Posterior cingulate gyrus (tissue), 11 donors: Measurements from ENCODE around the gene LMAN2.
"Not testable (repeated sequence)": the region's sequence is repeated elsewhere in the genome, so short reads cannot be mapped to it uniquely, and the experiment has no call there.

Source experiments
- DNase-seq, 10 donors: peaks; one replicate each; pipeline versions ENCODE4 v3.0.0 to v3.0.0-alpha.2; 2020 to 2021; ENCODE audit warnings: mixed read lengths in 3 of 10
- intact Hi-C: fragments of 100-400 bp; cut with DNase I; formaldehyde crosslinking; loops from one replicate; pipeline ENCODE4 v1.15.1; 2023

Gene LMAN2

DNA sequence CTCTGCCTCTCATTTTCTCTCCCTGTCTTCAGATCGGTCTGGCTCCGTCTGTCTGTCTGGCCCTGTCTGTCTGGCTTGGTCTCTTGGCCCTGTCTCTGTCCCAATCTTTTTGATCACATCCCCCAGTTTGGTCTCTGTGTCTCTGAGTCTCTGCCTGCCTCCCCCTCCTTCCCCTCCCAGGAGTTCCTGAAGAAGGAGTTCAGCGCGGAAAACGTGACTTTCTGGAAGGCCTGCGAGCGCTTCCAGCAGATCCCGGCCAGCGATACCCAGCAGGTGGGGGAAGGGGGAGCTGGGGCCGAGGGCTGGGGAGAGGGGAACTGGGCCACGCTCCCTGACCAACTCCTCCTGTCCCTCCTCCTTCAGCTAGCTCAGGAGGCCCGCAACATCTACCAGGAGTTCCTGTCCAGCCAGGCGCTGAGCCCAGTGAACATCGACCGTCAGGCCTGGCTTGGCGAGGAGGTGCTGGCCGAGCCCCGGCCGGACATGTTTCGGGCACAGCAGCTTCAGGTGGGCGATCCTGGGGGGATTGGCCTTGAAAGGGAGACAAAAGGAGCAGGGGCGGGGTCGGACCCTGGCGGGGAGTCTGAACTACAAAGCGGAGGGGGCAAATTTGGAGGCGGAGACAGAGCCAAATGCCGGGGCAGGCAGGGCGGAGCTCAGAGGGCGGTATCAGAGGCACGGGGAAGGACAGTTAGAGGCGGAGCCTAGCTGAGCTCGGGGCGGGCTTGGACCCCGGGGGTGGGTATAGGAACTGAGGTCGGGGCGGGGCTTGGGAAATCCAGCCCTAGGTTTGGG lies 15.3 kb upstream of the LMAN2 start:
- peak in 2 of 10 donors; percentile 54 to 86 for DNase-seq
- intact Hi-C loops: no loop called here

GRCh38 chr5:177365845-177366527 lies 14.5 kb upstream of the LMAN2 start:
- DNase-seq: peak in 2 of 10 donors; percentile 30 to 36

DNA sequence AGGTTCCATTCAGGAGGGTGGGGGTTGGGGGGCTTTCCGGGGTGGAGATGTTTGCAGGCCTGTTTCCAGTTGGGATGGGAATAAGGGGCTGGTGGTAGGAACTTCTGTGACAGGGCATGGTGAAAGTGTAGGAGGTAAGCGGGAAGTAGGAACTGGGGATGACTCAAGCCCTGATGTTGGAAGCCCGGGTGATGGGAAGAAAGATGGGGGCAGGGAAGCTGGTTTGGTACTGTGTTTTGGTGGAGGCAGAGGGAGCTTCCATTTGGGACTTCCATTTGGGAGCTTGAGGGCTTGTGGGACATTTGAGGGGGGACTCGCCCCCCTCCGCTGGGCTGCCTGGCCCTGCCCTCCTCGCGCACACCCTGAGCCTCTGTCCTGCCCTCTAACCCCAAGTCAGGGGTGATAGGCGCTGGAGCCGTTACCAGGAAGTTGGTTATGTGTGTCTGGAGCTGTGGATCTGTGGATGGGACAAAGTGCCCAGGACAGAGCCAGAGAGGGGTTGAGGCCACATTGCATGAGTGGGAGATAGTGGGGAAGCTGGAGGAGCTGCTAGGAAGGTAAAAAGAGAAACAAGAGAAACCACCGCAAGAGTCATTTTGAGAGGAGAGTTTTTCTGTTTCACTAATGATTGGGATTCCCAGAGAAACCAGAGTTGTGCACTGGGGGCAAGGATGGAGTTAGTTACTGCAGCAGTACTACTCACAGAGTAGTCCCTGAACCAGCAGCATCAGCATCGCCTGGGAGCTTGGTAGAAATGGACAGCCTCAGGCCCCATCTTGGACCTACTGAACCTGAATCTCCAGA lies 12.9 kb upstream of the LMAN2 start:
- no peak for DNase-seq
- intact Hi-C loops: no loop called here

More at GRCh38 chr5:177365845-177366527, 14.5 kb upstream of the LMAN2 start:
- intact Hi-C loops: no loop called here

DNA sequence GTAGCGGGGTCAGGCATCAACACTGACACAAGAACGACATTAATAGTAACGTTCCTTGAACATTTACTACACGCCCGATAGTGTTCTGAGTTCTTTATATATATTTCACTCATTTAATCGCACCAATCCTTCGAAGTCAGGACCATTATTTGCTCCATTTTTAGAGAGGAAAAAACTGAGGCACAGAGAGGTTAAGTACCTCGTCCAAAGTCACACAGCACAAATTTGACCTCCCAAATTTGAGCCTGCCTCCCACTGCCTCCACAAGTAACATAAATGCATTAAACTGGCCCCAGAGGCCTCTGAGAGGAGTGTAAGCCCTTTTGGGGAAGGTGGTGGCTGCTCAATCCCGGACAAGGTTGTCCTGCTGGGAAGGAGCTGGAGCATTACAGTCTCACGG lies 12.1 kb upstream of the LMAN2 start:
- intact Hi-C loops: no loop called here

DNA sequence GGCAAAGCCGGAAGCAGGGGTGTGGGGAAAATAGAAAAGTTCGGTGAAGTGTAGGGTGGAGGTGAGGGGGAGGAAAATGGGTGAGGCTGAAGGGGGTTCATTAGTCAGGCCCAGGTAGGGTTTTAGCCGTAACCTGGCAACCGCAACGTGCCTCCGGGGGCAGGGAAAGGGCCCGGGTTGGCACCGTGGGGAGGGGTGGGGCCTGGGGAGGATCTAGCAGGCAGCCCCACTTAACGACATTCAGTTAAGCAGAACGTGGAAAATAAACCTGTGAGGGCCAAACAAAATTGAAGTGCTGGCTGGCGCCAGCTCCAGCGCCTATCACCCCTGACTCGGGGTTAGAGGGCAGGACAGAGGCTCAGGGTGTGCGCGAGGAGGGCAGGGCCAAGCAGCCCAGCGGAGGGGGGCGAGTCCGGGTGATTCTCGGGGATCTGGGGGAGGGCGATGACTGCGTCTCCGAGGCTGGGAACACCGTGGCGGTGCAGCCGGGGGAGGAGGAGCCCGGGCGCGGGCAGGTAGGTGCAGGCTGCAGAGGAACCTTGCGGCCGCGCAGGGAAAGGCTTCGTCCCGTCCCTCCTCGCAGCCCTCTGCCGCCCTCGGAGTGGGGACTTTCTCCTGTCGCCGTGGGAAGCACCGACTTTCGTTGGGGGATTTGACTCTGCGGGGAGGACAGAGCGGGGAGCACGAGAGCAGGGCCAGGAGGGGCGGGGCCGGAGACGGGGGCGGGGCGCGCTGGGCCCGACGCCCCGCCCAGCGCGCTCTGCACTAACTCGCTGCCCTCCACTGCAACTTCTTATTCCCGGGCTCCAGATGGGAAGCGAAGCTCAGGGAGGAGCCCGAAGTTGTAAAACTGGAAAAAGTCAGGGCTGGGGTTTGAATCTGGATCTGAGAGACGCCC lies 11.4 kb upstream of the LMAN2 start:
- intact Hi-C loops: no loop called here
- peak in 2 of 10 donors; percentile 38 to 86 for DNase-seq

More for the DNA sequence above, 12.1 kb upstream of the LMAN2 start:
- DNase-seq: peak in 1 of 10 donors; percentile 27

DNA sequence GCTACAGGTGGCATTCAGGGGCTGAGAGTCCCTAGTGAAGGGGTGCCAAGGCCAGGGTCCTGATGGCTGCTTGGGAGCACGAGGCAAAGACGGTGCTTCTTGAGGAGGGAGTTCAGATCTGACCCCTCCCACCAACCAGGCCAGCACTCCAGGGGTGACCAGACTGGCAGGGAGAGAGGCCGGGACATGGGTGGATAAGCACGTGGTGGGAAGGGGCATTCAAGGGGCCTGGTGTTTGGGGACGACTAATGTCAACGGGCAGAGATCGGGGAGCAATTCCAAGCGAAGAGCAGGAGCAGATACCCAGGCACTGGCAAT lies 10.8 kb upstream of the LMAN2 start:
- intact Hi-C loops: no loop called here
- peak in 1 of 10 donors; percentile 62 for DNase-seq

DNA sequence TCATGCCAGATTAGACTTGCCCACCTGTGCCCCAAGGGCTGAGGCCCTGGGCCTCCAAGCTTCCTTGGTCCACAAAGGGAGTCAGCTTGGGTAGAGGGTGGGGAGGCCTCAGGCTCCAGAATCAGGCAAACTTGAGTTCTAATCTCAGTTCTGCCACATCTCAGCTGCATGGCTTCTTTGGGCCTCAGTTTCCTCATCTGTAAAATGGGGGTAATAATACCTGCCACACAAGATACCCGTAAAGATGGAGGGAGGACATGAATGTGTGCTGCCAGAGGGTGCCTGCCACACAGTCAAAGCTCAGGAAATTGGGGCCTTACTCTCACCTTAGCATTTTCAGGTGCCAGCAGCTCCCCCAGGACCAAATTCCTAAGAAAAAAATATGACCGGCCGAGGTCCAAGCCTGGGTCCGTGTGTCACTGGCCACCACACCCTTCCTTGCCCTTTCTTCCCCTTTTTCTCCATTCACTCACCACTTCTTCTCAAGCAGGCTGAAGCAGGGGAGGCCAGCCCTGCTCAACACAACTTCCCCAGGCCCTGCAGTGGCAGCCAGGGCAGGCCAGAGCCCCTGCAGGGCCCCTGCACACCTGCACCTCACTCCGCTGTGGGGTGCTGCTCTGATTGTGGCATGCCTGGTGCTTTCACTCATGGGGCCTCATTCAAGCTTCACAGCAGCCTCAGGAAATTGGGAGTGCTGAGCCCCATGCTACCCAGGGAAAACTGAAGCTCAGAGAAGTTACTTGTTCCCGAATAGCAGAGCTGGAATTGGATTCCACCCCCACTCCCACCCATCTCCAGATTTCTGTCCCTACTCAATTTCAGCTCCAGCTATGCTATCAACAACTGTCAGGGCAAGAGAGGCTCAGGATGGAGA lies 10.2 kb upstream of the LMAN2 start:
- intact Hi-C loops: no loop called here
- DNase-seq: peak in 1 of 10 donors; percentile 45

DNA sequence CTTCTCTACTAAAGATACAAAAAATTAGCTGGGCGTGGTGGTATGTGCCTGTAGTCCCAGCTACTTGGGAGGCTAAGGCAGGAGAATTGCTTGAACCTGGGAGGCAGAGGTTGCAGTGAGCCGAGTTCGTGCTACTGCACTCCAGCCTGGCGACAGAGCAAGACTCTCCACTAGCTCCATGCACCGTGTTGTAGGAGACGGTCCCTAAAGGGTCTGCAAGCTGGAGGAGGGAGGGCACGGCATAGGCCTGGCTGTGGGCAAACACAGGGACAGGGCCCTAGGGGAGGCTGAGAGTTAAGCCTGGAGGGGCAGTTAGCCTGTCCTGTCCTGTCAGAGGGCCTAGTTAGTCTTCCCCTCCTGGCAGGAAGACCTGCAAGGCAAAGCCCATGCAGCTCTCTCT lies 9.3 kb upstream of the LMAN2 start:
- intact Hi-C loops: not testable (repeated sequence)
- peak in 1 of 10 donors; percentile 52 for DNase-seq

DNA sequence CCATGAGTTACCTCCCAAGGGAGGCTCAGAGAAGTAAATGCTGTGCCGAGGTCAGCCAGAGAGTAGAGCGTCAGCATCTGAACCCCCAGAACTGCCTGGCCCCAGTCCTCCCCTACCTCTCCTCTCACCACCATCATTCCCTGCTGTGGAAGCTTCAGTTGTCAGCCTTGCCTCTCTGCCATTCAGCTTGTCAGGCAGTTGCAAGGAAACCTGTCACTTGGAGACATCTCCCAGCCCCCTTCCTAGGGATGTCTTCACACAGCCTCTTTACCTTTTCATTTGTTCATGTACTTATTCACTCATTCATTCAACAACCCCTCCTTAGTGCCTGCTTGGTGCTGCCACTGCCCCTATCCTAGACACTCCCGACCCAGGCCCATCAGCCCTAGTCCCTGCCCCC lies 8.4 kb upstream of the LMAN2 start:
- intact Hi-C loops: no loop called here
- DNase-seq: peak in 1 of 10 donors; percentile 39

- peak in 1 of 10 donors; percentile 46 for DNase-seq
- intact Hi-C loops: no loop called here
These were observed 8.0 kb upstream of the LMAN2 start for GRCh38 chr5:177359451-177359851.

DNA sequence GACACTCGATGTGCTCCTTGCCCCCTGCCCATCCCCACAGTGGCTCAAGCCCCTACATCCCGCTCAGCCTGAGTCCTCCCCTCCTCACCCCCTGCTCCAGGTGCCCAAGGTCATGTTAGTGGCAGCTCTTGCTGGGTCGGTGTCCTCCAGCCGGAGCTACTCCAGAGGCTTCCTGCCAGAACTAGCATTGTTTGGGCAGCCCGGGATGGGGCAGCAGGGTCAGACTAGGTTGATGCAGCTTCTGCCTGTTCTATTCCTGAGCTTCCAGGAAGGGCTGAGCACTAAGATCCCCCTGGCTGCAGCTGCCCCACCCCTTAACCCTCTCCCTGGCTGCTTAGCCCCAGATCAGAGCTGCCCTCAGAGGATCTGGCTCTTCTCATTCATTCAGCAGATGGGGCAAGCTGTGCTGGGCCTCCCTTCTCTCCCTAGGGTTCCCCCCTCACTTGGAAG lies 6.9 kb upstream of the LMAN2 start:
- intact Hi-C loops: no loop called here
- peak in 1 of 10 donors; percentile 66 for DNase-seq

GRCh38 chr5:177357459-177358351 lies 6.2 kb upstream of the LMAN2 start, which contains the start of gene RGS14:
TSS of gene RGS14 (plus strand) at chr5:177357924. CDS start at chr5:177358025, 101 bp downstream.
- DNase-seq: peak in 2 of 10 donors; percentile 77 to 81
- intact Hi-C loops: no loop called here

GRCh38 chr5:177357146-177357458 lies 5.6 kb upstream of the LMAN2 start:
- DNase-seq: no peak
- intact Hi-C loops: no loop called here

DNA sequence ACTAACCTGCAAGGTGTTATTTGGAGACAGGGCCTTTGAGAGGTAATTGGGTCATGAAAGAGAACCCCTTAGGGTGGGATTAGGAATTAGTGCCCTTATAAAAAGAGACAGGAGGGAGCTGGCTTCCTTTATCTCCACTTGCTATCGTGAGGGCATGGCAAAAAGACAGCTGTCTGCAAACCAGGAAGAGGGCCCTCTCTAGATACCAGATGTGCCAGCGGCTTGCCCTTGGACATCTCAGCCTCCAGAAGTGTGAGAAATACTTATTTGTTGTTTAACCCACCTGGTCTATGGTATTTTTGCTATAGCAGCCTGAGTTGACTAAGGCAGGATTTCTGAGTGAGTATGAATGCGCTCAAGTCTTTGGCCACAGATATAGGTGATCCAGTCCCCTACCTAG lies 5.3 kb upstream of the LMAN2 start:
- intact Hi-C loops: no loop called here

DNA sequence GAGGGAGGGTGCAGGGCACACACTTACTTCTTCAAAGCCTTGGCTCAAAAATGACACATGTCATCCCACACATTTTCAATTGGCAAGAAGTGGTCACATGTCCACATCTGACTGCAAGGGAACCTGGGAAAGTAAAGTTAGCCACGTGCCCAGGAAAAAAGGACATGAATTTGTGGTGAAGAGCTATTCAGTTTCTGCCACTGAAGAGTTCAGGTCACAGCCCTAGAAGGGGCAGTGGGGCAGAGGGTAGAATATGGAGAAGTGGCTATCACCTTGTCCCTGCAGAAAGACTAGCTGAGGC lies 4.3 kb upstream of the LMAN2 start:
- peak in 1 of 10 donors; percentile 18 for DNase-seq
- intact Hi-C loops: no loop called here

More for the DNA sequence above, 5.3 kb upstream of the LMAN2 start:
- no peak for DNase-seq

DNA sequence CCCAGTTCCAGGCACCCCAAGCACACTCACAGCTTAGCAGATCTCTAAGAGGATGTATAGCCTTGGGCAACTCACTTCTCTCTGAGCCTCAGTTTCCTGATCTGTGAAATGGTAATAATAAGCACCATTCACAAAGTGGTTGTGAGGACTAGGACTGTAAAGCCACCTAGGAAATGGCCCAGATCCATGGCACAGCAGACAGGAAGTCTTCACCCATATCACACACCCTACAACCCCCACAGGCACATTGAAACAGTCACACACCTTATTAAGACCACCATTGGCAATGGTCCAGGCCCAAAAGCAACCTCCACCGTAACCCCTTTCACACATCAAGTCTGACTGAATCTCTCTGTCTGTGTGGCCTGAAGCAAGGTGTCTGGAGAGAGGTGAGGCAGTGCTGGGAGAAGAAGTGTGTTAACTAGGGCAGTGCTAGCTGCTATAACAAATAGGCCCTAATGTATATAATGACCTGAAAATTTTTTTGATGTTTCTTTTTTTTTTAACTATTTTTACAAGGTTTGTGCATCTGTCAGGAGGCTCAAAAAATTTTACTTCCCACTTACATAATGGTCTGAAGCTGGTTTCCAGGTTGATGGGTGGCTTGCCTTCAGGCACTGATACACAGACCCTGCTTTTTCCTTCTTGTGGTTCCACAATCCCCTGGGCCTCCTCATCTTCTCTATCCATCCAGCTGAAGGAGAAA lies 3.8 kb upstream of the LMAN2 start:
- intact Hi-C loops: no loop called here
- peak in 1 of 10 donors; percentile 2 for DNase-seq

GRCh38 chr5:177354711-177355110 lies 3.2 kb upstream of the LMAN2 start:
- intact Hi-C loops: loop anchor here (5.0 kb wide), 1 partner anchor 52 kb away; the partner anchor contains the start of genes PRELID1 and RAB24
- DNase-seq: peak in 1 of 10 donors; percentile 4
